ENCODE results near the gene JMJD1C.

DNA sequence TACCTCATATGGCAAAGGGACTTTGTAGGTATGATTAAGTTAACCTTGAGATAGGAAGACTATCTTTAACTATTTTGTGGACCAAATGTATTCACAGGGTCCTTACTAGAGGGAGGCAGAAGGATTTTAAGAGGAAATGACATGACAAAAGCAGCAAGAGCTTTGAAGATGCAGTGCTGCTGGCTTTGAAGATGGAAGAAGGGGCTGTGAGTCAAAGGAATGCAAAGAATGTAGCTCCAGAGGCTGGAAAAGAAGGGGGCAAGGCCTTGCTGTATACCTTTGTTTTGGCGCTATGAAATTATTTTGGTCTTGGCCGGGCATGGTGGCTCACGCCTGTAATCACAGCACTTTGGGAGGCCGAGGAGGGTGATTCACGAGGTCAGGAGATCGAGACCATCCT lies 335.9 kb downstream of the JMJD1C start:
- TF ChIP-seq, protein P1, sequence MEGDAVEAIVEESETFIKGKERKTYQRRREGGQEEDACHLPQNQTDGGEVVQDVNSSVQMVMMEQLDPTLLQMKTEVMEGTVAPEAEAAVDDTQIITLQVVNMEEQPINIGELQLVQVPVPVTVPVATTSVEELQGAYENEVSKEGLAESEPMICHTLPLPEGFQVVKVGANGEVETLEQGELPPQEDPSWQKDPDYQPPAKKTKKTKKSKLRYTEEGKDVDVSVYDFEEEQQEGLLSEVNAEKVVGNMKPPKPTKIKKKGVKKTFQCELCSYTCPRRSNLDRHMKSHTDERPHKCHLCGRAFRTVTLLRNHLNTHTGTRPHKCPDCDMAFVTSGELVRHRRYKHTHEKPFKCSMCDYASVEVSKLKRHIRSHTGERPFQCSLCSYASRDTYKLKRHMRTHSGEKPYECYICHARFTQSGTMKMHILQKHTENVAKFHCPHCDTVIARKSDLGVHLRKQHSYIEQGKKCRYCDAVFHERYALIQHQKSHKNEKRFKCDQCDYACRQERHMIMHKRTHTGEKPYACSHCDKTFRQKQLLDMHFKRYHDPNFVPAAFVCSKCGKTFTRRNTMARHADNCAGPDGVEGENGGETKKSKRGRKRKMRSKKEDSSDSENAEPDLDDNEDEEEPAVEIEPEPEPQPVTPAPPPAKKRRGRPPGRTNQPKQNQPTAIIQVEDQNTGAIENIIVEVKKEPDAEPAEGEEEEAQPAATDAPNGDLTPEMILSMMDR (IDR thresholded peaks at IDR 0.05), result no peak
- TF ChIP-seq POLR2A (IDR thresholded peaks at IDR 0.05) (no peak), EP300 (IDR thresholded peaks at IDR 0.05) (no peak)
